ENCODE results near the gene OPA1. TPM values are rescaled to one million over a fixed set of nuclear protein-coding genes. Genes with fewer than 3 reads are reported as not detected.

The OPA1 gene
- total and polyA plus RNA-seq, 2 of the 13 experiments (the other 11 are each of a cell fraction or from before 2014, with no cell fraction given): 26.7 to 78.5 TPM

GRCh38 chr3:193560091-193560490, 32.9 kb upstream of the OPA1 start:
- TF ChIP-seq RAD51 (IDR thresholded peaks at IDR 0.05; ENCODE audit: borderline replicate concordance): no peak
- no peak for TF ChIP-seq DR1 (CRISPR knock-in tag; IDR thresholded peaks at IDR 0.05)
- TF ChIP-seq FOXK1 (CRISPR knock-in tag; IDR thresholded peaks at IDR 0.05; ENCODE audit: borderline replicate concordance, low read depth): no peak
- TF ChIP-seq TEAD3 (CRISPR knock-in tag; optimal IDR thresholded peaks at IDR 0.05; ENCODE audit: borderline replicate concordance): no peak
- no peak for TF ChIP-seq ZUFSP (CRISPR knock-in tag; IDR thresholded peaks at IDR 0.05; ENCODE audit: borderline replicate concordance)
- no peak for TF ChIP-seq RBFOX2 (IDR thresholded peaks at IDR 0.05; ENCODE audit: low read depth, low read length)
- TF ChIP-seq ZNF746 (CRISPR knock-in tag; IDR thresholded peaks at IDR 0.05): no peak
- no peak for TF ChIP-seq MED8 (CRISPR knock-in tag; IDR thresholded peaks at IDR 0.05; ENCODE audit: insufficient replicate concordance)
- TF ChIP-seq KMT2B (CRISPR knock-in tag; IDR thresholded peaks at IDR 0.05): no peak
- no peak for TF ChIP-seq ZNF549 (CRISPR knock-in tag; IDR thresholded peaks at IDR 0.05)
- TF ChIP-seq ZFY (CRISPR knock-in tag; IDR thresholded peaks at IDR 0.05): no peak
- TF ChIP-seq CHD2 (IDR thresholded peaks at IDR 0.05; ENCODE audit: low read depth, low read length): no peak
- TF ChIP-seq ZMYM4 (CRISPR knock-in tag; IDR thresholded peaks at IDR 0.05): no peak
- no peak for TF ChIP-seq DNMT1 (CRISPR knock-in tag; IDR thresholded peaks at IDR 0.05)
- no peak for TF ChIP-seq ZFP1 (CRISPR knock-in tag; IDR thresholded peaks at IDR 0.05)
- no peak for TF ChIP-seq MXD4 (CRISPR knock-in tag; IDR thresholded peaks at IDR 0.05)
- no peak for TF ChIP-seq NCOA5 (CRISPR knock-in tag; IDR thresholded peaks at IDR 0.05)
- Histone ChIP-seq H3K4me1 (ENCODE audit: insufficient read depth, low read length) (no peaks in the 10 kb centered on the region), H4K20me1 (ENCODE audit: insufficient read depth, low read length) (no peaks in the 10 kb centered on the region), H3K27me3 (ENCODE audit: control insufficient read depth in 1 of 2, insufficient read depth in 2 of 2, low read length in 2 of 2) (no peaks in the 10 kb centered on the region), H2AFZ (ENCODE audit: low read length) (no peak overlapping the region), H3K4me2 (ENCODE audit: low read depth, low read length) (no peak overlapping the region), H3K36me3 (replicated peaks in 1 of 2; ENCODE audit: control insufficient read depth in 1 of 2, insufficient read depth in 2 of 2, low read length in 2 of 2) (no peaks in the 10 kb centered on the region), H3K4me3 (replicated peaks in 1 of 3; ENCODE audit: insufficient read depth in 1 of 3, low read depth in 2 of 3, low read length in 3 of 3) (no peak overlapping the region), H3K27ac (ENCODE audit: extremely low read length, insufficient read depth, low read length) (no peak overlapping the region), H3K79me2 (ENCODE audit: insufficient read depth, low read length) (no peaks in the 10 kb centered on the region), H3K9me3 (ENCODE audit: low read length) (no peaks in the 10 kb centered on the region), H3K9ac (ENCODE audit: insufficient read depth, low read depth, low read length) (no peak overlapping the region)
- in situ Hi-C loops (cut with HindIII; ENCODE audit: extremely low pct_ligation_motif_present, low pct_unique_long_range_greater_than_20kb): loop anchor here (25.0 kb wide), 2 partner anchors 523 to 998 kb away; no protein-coding TSS in a partner anchor
- ATAC-seq: no peak
- intact Hi-C loops (cut with micrococcal nuclease; ENCODE audit: unreplicated experiment): no loop called here
- ChIA-PET CTCF (ENCODE audit: low intra/inter-chr PET ratio, low total read pairs) (no interaction called here), POLR2A (no interaction called here)
- FAIRE-seq: no peak
- WGBS (ENCODE audit: low lambda C conversion rate): 18% methylated on average over 4 of the region's 4 CpGs
- DNase-seq (ENCODE audit: low spot score): no peak
- BruUV-seq (replicated peaks): no TSS peak
